Breast epithelium (tissue), 4 donors: ENCODE measurements around the gene NUDC. TPM values are rescaled to one million over a fixed set of nuclear protein-coding genes. Genes with fewer than 3 reads are reported as not detected.

Experiments
- DNase-seq, 2 donors: peaks; one replicate each; pipeline ENCODE4 v3.0.0-alpha.2; 2019; ENCODE audit warnings: low spot score in 2 of 2
- H3K27ac ChIP-seq, 2 donors: fragments of 200-600 bp; sonication (generic) in 1 of 2; one replicate each; pipeline ENCODE4 v1.5.1; 2016 to 2019; ENCODE audit warnings: mild to moderate bottlenecking in 1 of 2
- H3K27me3 ChIP-seq, 2 donors: fragments of 200-600 bp; sonication (generic) in 1 of 2; one replicate each; pipeline versions ENCODE4 v1.5.1 to v1.6.0; 2017 to 2019; ENCODE audit warnings: control low read depth in 1 of 2, mild to moderate bottlenecking in 1 of 2
- H3K36me3 ChIP-seq: fragments of 200-600 bp; one replicate; pipeline ENCODE4 v1.5.1; 2019
- H3K4me1 ChIP-seq, 2 donors: fragments of 200-600 bp; sonication (generic); one replicate each; pipeline ENCODE4 v1.5.1; 2016 to 2019; ENCODE audit warnings: control low read depth in 1 of 2
- H3K4me3 ChIP-seq, 3 donors: fragments of 200-600 bp; sonication (generic); 1 replicate in 2 of 3; 2 replicates in 1 of 3; pipeline ENCODE4 v1.5.1; 2016 to 2019; ENCODE audit warnings: mild to moderate bottlenecking in 3 of 3, moderate library complexity in 2 of 3
- H3K9me3 ChIP-seq, 2 donors: fragments of 200-600 bp; sonication (generic) in 1 of 2; one replicate each; pipeline ENCODE4 v1.5.1; 2016 to 2019; ENCODE audit warnings: control low read depth in 1 of 2
- POLR2A ChIP-seq: fragments of 450-650 bp; IDR thresholded peaks from one replicate; pipeline ENCODE4 v1.6.1; 2016; ENCODE audit warnings: antibody characterized with exemption, mild to moderate bottlenecking, moderate library complexity
- POLR2AphosphoS5 ChIP-seq, 3 donors: sonication (generic); formaldehyde crosslinking; IDR thresholded peaks; one replicate each; pipeline ENCODE4 v1.6.1; 2017; ENCODE audit warnings: antibody characterized with exemption in 3 of 3
- intact Hi-C: fragments of 100-400 bp; cut with DNase I; formaldehyde crosslinking; loops from one replicate; pipeline ENCODE4 v1.15.1; 2023; ENCODE audit warnings: low total_unique reads
- total RNA-seq, 3 donors: library from RNA; depleted of rRNA; stranded (reverse); fragments of >200 nt; gene quantifications; one replicate each; pipeline ENCODE4 v1.1.0, GENCODE V29; 2016
- TF ChIP-seq, protein P1 (sequence below), 3 donors: fragments of 450-650 bp; IDR thresholded peaks; one replicate each; pipeline ENCODE4 v1.5.1; 2016 to 2017; ENCODE audit warnings: antibody characterized with exemption in 3 of 3, mild to moderate bottlenecking in 3 of 3, moderate library complexity in 3 of 3

Gene NUDC
- total RNA-seq, 3 donors from 2014 or later: 47.9 to 51.5 (median 49.4) TPM

DNA sequence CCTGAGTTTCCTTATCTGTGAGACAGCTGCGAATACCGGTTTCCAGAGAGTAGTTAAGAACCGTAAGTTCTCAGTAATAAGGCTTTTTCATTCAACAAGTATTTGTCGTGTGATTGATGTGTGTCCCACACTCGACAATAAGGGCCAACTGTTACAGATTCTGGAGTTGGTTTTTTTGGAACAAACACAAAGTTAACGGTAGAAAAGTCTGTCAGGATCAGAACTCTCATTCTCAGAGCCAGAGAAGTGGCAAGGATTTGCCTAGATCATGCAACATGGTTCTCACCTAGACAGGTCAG is 837 bp downstream of the NUDC start:
- H3K27me3 ChIP-seq: no peaks in the 10 kb centered on the region
- DNase-seq: no peak
- TF ChIP-seq POLR2AphosphoS5 (IDR thresholded peaks at IDR 0.05) (no peak), POLR2A (no peak)
- TF ChIP-seq, protein P1, sequence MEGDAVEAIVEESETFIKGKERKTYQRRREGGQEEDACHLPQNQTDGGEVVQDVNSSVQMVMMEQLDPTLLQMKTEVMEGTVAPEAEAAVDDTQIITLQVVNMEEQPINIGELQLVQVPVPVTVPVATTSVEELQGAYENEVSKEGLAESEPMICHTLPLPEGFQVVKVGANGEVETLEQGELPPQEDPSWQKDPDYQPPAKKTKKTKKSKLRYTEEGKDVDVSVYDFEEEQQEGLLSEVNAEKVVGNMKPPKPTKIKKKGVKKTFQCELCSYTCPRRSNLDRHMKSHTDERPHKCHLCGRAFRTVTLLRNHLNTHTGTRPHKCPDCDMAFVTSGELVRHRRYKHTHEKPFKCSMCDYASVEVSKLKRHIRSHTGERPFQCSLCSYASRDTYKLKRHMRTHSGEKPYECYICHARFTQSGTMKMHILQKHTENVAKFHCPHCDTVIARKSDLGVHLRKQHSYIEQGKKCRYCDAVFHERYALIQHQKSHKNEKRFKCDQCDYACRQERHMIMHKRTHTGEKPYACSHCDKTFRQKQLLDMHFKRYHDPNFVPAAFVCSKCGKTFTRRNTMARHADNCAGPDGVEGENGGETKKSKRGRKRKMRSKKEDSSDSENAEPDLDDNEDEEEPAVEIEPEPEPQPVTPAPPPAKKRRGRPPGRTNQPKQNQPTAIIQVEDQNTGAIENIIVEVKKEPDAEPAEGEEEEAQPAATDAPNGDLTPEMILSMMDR (IDR thresholded peaks at IDR 0.05): no peak
- intact Hi-C loops: no loop called here
- H3K4me3 ChIP-seq: peak overlapping the region; percentile 89 to 100 (median 93)
- peaks cover 8 to 16% of the 10 kb centered on the region in 2 donors for H3K4me1 ChIP-seq
- peak overlapping the region in 1 of 2 donors; percentile 94 for H3K27ac ChIP-seq
- no peaks in the 10 kb centered on the region for H3K36me3 ChIP-seq
- H3K9me3 ChIP-seq: no peaks in the 10 kb centered on the region

DNA sequence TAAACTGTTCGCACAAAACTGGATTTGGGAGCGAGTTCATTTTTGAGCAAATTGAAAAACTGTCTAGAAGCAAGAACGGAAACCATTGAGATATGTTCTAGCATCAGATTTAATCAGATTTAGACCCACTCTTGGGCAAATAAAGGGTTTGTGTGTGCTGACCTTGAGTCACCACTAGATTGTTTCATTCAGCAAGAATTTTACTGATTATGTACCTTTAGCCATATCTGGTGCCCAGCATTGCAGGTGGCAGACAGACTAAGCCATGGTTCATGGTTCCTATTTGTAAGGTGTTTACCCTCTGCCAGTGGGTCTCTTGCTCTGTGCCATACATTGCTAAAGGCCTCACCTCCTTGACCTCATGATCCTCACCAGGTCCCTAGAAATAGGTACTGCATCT is 1.4 kb downstream of the NUDC start:
- TF ChIP-seq POLR2AphosphoS5 (IDR thresholded peaks at IDR 0.05) (no peak), POLR2A (no peak)
- TF ChIP-seq, protein P1 (IDR thresholded peaks at IDR 0.05): no peak
- Histone ChIP-seq H3K27me3 (no peaks in the 10 kb centered on the region), H3K9me3 (no peaks in the 10 kb centered on the region), H3K27ac (no peak overlapping the region), H3K4me3 (peak overlapping the region in 2 of 3 donors; percentile 89 to 100), H3K36me3 (no peaks in the 10 kb centered on the region), H3K4me1 (peaks cover 8 to 16% of the 10 kb centered on the region in 2 donors)
- intact Hi-C loops: no loop called here
- DNase-seq: no peak

DNA sequence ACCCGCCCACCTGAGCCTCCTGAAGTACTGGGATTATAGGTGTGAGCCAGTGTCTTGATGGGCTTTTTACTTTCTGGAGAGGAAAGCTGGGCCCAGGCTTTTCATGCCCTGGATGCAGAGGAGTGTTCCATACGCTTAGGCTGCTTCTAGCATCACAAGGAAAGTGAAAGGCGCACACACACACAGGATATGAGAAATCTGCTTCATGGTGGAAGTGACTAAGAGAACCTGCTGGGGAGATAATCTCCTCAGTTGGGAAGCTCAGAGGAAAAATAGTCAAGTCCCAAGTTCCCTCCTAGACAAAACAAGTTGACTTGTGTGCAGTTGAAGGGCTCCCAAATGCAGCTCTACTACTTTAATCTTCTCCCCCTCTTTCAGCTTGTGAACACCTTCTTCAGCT is 2.2 kb downstream of the NUDC start:
- DNase-seq: no peak
- H3K36me3 ChIP-seq: no peaks in the 10 kb centered on the region
- TF ChIP-seq POLR2A (no peak), POLR2AphosphoS5 (IDR thresholded peaks at IDR 0.05) (no peak)
- TF ChIP-seq, protein P1 (IDR thresholded peaks at IDR 0.05): no peak
- intact Hi-C loops: no loop called here
- no peaks in the 10 kb centered on the region for H3K27me3 ChIP-seq
- H3K4me3 ChIP-seq: no peak overlapping the region
- peaks cover 8 to 16% of the 10 kb centered on the region in 2 donors for H3K4me1 ChIP-seq
- H3K27ac ChIP-seq: no peak overlapping the region
- no peaks in the 10 kb centered on the region for H3K9me3 ChIP-seq

DNA sequence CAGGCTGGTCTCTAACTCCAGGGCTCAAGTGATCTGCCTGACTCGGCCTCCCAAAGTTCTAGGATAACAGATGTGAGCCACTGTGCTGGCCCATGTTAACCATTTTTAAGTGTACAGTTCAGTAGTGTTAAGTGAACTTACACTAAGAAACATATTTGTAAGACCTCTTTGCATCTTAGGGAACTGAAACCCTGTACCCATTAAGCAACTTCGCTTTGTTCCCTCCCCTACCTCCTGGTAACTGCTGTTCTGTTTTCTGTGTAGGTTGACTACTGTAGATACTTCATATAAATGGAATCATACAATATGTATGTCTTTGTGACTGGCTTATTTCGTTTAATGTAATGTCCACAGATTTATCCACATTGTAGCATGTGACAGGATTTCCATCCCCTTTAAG is 11.0 kb downstream of the NUDC start:
- TF ChIP-seq POLR2AphosphoS5 (IDR thresholded peaks at IDR 0.05): no peak
- TF ChIP-seq POLR2A: no peak
- TF ChIP-seq, protein P1 (IDR thresholded peaks at IDR 0.05): no peak
- H3K36me3 ChIP-seq: no peaks in the 10 kb centered on the region
- H3K4me1 ChIP-seq: no peaks in the 10 kb centered on the region
- H3K27me3 ChIP-seq: no peaks in the 10 kb centered on the region
- no peak for DNase-seq
- intact Hi-C loops: no loop called here
- no peaks in the 10 kb centered on the region for H3K9me3 ChIP-seq
- no peak overlapping the region for H3K27ac ChIP-seq
- no peak overlapping the region for H3K4me3 ChIP-seq

DNA sequence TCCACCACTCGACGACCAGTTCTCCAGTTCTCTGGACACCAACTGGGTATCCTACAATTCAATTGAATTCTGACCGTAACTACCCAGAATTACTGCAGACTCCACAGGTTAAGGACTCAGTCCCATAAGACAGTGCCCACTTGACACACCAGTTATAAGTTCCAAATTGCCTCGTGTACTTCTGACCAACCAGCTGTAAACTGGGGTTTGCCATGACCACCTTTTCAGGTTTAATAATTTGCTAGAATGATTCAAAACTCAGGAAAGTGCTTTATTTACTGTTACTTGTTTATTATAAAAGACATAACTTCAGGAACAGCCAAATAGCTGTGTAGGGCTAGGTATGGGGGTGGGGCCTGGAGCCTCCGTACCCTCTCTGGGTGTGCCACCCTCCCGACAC is 15.3 kb downstream of the NUDC start:
- intact Hi-C loops: no loop called here
- Histone ChIP-seq H3K27ac (no peak overlapping the region), H3K36me3 (peaks cover 5% of the 10 kb centered on the region), H3K27me3 (no peaks in the 10 kb centered on the region), H3K9me3 (no peaks in the 10 kb centered on the region), H3K4me1 (no peaks in the 10 kb centered on the region), H3K4me3 (no peak overlapping the region)
- no peak for DNase-seq
- TF ChIP-seq, protein P1 (IDR thresholded peaks at IDR 0.05): no peak
- TF ChIP-seq POLR2A (no peak), POLR2AphosphoS5 (IDR thresholded peaks at IDR 0.05) (no peak)
